AML-193 (cell line): ENCODE measurements around the gene ALG8.

Experiments used
- DNase-seq, 2 experiments: peaks; one replicate each; lab custom pipeline; 2025; lab: John Stamatoyannopoulos, UW

Gene ALG8

DNA sequence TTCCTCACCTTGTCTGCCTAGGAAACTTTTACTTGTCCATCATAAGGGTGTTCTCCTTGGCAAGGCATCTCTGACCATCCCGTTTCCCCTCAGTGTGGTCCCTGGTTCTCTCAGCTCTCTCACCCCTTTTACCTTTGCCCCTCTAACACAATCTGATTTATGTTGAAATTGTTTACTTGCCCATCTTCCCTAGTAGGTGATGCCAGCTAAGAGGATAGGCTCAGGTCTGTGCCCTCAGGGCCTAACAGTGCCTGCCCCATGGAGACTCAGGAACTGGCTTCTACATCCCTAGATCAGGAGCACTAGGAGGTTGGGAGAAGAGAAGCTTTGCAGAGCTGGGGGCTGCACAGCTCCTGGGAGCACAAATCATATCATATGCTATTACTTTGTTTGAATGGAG is 21.1 kb upstream of the ALG8 start:
- no peak for DNase-seq

DNA sequence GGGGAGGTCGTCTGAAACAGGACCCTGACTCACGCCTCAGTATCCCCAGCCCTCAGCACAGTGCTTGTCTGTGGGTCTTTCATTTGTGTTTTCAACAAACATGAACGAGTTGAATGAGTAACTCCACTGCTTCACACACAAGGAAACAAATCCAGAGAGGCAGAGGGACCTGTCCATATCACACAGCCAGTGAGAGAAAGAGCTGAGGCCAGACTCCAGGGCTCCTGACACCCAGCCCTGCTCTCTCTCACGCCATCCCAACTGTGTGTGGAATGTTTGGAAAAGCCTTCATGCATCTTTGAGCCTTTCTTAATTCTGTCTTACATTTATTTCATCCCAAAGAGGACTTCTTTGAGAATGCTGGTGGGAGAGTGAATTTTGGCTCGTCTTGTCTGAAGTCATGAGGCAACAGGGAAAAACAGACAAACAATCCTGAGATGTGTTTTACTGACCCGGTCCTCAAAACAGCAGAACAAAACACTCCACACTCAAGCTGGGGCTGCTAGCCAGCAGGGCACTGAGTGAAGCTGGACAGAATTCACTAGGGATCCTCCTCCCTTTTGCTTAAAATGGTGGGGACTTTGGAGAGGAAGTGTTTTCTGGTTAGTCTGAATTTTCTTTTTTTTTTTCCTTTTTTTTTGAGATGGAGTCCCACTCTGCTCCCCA is 19.7 kb upstream of the ALG8 start:
- DNase-seq = no peak

- DNase-seq = no peak
These were observed 16.9 kb upstream of the ALG8 start for GRCh38 chr11:78156127-78156844.

- DNase-seq = no peak
These were observed 12.4 kb upstream of the ALG8 start for GRCh38 chr11:78151804-78152203.

DNA sequence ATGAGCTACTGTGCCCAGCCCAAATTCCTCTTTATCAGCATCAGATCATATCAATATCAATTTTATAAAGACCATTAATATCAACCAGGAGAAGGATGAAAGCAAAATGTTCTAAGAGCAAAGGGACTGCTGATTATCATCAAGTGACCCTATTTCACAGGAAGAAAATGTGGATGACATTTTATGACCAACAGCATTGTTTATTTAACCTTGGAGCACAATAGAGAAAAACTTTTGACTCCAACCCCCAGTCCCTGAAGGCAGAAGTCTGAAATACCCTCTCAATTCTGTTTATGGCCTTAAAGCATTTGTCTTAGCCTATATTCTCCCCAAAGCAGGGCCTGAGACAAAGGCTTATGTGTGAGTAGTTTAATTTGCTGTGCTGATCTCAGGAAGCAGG is 11.3 kb upstream of the ALG8 start:
- DNase-seq = no peak

GRCh38 chr11:78150346-78150745 is 10.9 kb upstream of the ALG8 start:
- no peak for DNase-seq

DNA sequence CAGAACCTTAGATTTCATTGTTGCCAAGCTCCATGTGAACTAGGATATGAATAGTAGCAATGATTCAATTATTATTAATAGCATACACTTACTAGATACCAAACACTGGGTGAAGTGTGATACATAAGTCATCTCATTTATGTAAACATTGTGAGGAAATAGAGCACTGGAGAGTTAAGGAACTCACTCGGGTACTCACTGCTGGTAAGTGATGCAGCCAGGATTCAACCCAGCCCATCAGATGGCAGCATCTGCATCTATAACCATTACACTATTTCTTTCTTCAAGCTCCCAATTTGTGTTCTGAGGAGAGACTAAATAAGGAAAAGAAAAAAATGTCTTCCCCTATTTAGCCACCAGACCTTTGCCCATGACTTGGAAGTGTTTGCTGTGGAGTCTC is 10.2 kb upstream of the ALG8 start:
- DNase-seq = peak in 1 of 2 experiments; percentile 14

- DNase-seq = no peak
These were observed 8.4 kb upstream of the ALG8 start for GRCh38 chr11:78147807-78148206.

DNA sequence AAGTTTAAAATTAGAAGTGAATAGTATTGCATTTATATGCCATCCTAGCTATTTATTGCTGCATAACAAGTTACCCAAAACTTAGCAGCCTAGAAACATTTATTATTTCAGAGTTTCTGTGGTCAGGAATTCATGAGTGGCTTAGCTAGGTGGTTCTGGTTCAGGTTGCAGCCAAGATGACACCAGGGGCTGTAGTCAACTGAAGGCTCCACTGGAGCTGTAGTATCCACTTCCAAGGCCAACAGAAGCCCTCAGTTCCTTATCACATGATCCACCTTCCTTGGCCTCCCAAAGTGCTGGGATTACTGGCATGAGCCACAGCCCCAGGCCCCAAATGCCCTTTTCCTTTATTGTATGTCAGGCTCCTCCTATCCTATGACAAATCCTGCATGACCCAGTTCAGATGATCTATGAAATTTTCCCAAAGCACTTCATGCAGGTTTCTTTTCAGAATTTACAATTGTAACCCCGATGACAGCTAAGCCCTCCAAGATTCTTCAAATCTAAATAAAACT is 6.1 kb upstream of the ALG8 start:
- DNase-seq = no peak

GRCh38 chr11:78140392-78141077 is 1.1 kb upstream of the ALG8 start:
- no peak for DNase-seq

DNA sequence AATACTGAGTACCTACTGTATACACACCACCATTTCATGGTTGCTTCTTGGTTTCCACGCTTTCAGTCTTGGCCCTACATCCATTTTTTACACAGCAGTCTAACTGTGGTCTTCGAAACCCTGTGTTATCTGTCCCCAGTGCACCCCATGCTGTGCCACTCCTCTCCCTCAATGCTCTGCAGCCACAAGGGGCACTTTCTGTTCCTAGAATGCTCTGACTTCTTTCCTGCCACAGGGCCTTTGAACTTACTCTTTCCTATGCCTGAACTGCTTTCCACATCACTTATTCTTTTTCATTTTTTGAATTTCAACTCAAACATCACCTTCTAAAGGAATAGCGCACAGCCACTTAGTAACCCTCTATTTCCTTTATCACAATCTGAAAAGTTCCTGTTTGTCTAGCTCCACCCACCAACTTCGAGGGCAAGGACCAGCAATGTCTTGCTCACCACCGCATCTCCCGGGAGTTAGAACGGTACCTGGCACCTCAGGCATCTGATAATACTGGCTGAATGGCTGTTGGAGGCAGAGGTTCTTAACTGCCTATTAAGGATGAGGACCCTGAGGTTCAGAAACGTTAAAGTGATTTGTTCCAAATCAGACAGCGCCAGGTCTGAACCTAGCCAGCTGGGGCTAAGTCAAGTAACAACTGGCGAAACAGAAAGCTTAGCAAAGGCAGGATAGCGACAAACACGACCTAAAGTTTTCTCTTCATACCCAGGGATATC is 568 bp downstream of the ALG8 start:
- peak; percentile 47 to 53 for DNase-seq

GRCh38 chr11:78138291-78138690 is 1.1 kb downstream of the ALG8 start:
- no peak for DNase-seq

DNA sequence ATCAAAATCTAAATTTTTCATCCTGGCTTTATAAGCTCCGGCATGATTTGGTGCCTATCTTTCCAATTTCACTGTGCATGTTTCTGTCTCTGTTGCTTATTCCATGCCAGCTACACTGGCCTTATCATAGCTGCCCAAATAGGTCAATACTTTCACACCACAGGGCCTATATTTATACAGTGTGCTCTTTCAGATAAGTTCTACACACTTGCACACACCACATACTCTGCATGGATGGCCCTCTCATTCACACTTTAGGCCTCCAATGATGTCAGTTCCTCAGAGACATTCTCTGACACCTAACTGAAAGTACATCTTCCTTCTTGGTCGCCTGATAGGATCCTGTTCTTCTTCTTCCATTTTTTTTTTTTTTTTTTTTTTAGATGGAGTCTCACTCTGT is 7.0 kb downstream of the ALG8 start:
- no peak for DNase-seq

DNA sequence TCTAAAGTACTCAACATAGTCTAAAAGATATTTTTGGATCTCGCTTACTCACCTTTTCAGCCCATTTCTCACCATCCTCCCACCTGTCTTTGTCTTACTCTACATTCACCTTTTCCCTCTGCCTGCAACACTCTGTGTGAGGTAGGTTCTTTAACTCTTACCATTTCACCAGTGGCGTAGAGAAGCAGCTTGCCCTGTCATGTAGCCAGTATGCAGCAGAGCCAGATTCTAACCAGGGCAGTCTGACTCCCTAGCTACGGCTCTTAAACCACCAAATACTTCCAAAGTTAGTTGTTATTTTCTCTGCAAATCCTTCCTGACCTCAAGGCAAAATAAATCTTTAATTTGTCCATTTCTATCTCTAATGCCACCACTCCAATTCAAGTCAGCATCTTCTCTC is 7.5 kb downstream of the ALG8 start:
- no peak for DNase-seq

DNA sequence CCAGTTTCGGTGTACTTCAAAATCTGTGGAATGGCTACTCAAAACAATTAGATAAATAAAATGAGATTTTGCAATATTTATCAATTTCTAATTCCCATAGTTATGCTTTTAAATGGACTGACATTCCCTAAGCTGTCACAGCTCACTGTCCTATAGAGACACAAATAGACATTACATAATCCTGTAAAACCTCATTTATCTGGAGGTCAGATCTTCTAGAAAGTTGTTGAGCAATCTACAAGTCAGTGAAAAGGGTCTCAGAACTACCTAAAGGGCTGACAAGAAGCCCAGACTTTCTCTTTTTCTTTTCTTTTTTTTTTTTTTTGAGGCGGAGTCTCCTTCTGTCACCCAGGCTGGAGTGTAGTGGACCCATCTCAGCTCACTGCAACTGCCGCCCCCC is 12.0 kb downstream of the ALG8 start:
- no peak for DNase-seq

DNA sequence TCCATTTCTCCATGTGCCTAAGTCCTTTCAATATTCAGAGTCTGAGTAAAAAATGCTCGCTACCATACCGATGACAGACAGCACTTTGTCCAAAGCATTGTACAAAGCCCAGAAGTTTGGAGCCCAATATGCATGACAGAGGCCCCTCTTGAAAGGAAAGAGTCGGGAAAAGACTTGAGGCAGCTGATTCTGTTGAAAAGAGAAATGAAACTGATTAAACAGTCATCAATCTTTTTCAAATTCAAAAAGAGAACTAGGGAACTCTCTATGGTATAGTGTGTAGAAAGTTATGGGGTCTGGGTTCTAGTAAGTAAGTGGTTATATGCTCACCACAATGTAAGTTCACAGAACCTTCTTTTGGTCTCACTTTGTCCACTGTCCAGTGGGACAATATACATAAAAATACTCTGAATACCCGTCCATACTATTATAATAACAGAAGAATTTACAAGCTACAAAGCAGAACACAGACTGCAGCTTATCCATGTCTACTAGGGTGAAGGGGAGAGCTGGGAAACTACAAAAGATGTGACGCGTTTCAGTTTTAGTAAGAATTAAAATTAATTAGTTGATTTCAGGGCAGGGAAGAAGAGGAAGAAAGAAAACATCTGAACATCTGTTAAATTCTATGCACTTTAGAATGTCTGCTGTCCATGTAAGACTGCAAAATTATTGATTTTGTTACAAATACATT is 26.7 kb downstream of the ALG8 start:
- no peak for DNase-seq

DNA sequence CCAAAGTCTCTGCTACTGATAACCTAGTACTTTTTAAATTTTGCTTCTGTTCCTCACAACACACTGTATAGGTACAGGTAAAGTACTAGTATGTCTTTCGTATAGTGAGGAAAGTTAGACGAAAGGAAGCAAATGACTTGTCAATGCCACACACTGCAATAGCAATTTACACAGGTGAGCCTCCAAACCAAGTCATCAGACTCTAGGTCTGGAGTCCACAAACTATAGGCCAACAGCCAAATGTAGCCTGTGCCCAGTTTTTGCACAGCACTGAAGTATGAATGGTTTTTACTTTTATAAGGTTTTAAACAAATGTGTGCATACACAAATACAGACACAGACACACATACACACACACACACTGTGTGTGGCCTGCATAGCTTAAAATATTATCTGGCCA is 28.1 kb downstream of the ALG8 start:
- no peak for DNase-seq

GRCh38 chr11:78110830-78111229 is 28.6 kb downstream of the ALG8 start:
- DNase-seq = no peak

DNA sequence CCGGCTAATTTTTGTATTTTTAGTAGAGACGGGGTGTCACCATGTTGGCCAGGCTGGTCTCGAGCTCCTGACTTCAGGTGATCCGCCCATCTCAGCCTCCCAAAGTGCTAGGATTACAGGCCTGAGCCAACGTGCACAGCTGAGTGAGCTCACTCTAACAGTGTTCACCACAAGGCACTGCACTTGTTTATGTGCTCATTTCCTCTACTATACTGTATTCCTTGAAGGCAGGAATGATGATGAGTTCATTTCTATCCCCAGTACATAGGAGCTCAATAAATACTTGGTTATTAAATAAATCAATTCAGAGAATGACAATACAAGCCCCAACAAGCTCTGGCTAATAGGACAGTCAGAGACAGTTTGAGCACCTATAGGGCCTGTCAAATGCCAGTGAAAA is 29.1 kb downstream of the ALG8 start:
- no peak for DNase-seq

- no peak for DNase-seq
These were observed 30.1 kb downstream of the ALG8 start for GRCh38 chr11:78109081-78110015.
